ENCODE data around the gene PRDX6. TPM values are rescaled to one million over a fixed set of nuclear protein-coding genes. Genes with fewer than 3 reads are reported as not detected.

PRDX6 gene
- total RNA-seq, 1 donor from 2014 or later = 304 TPM

DNA sequence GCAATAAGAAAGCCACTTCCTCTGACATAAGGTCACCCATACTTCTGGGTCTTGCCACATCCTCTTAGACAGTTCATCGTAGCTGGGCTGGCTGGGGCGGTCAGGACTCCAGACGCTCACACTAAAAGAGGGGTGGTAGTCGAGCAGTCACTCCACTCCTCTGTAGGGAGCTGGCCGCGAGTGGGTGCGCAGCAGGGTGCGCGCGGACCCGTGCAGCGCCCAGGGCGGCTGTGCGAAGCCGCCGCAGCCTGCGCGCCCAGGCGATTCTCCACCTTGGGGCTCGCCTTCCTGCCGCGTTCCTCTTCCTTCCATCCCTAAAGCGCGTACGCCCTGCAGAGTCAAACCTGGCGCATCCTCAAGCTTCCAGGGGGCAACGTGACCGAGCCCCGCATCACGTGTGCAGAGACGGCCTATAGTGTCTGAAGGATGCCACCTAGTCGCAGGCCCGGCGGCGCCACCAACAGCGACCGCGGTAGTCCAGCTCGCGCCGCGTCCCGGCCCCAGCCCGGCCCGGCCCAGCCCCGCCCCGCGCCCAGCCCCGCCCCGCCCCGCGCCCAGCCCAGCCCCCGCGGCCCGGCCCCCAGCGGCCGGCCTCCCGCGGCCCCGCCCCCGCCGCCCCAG, 360 bp upstream of the PRDX6 start:
- peak overlapping the region; percentile 88 to 96 (median 90) for H3K4me3 ChIP-seq (ENCODE audit: low read length in 3 of 3)
- no peaks in the 10 kb centered on the region for H3K27me3 ChIP-seq (ENCODE audit: control insufficient read depth in 3 of 3, insufficient read depth in 3 of 3, low read length in 3 of 3)
- H3K4me1 ChIP-seq (ENCODE audit: control insufficient read depth in 3 of 3, insufficient read depth in 3 of 3, low read length in 3 of 3) = peaks cover 29 to 49% (median 48%) of the 10 kb centered on the region in 3 donors
- H3K9me3 ChIP-seq (ENCODE audit: control insufficient read depth in 3 of 3, low read length in 3 of 3) = no peaks in the 10 kb centered on the region
- peak overlapping the region; percentile 85 to 88 (median 87) for H3K9ac ChIP-seq (ENCODE audit: low read depth in 1 of 3, low read length in 3 of 3)
- peak overlapping the region; percentile 97 for H3K27ac ChIP-seq (ENCODE audit: low read depth, low read length)
- peaks cover 8 to 24% (median 8%) of the 10 kb centered on the region in 3 donors for H3K36me3 ChIP-seq (ENCODE audit: control insufficient read depth in 3 of 3, insufficient read depth in 3 of 3, low read length in 3 of 3)

DNA sequence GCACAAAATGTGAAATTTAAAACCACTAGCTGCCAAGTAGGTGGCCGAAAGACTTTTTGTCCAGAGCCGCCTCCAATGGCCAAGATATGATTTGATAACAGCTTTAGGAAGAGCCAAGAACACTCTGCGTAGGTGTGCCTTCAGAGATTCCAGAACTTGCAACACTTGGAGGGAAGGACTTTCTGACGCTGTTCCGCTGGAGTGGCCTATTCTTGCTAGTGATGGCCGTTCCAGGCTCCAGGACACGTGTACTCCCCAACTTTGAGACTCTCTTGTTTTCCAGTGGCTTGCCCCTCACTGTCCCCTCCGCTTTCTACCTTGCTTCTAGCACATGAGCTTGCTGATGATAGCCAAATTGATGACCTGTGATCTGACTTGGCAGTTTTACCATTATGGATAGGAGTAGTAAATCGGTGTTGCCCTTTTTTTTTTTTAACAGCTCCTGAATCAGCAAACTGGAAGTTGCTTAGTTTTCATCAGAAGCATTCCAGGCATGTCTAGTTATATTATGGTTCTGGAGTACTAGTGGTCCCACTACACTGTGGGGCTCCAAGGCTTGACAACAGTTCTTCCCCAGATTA, 1.0 kb downstream of the PRDX6 start:
- peak overlapping the region; percentile 90 to 95 (median 91) for H3K4me3 ChIP-seq (ENCODE audit: low read length in 3 of 3)
- peaks cover 29 to 49% (median 48%) of the 10 kb centered on the region in 3 donors for H3K4me1 ChIP-seq (ENCODE audit: control insufficient read depth in 3 of 3, insufficient read depth in 3 of 3, low read length in 3 of 3)
- H3K36me3 ChIP-seq (ENCODE audit: control insufficient read depth in 3 of 3, insufficient read depth in 3 of 3, low read length in 3 of 3) = peaks cover 22 to 38% (median 22%) of the 10 kb centered on the region in 3 donors
- H3K27ac ChIP-seq (ENCODE audit: low read depth, low read length) = peak overlapping the region; percentile 97
- peak overlapping the region; percentile 95 to 99 (median 97) for H3K9ac ChIP-seq (ENCODE audit: low read depth in 1 of 3, low read length in 3 of 3)
- H3K27me3 ChIP-seq (ENCODE audit: control insufficient read depth in 3 of 3, insufficient read depth in 3 of 3, low read length in 3 of 3) = no peaks in the 10 kb centered on the region
- no peaks in the 10 kb centered on the region for H3K9me3 ChIP-seq (ENCODE audit: control insufficient read depth in 3 of 3, low read length in 3 of 3)

DNA sequence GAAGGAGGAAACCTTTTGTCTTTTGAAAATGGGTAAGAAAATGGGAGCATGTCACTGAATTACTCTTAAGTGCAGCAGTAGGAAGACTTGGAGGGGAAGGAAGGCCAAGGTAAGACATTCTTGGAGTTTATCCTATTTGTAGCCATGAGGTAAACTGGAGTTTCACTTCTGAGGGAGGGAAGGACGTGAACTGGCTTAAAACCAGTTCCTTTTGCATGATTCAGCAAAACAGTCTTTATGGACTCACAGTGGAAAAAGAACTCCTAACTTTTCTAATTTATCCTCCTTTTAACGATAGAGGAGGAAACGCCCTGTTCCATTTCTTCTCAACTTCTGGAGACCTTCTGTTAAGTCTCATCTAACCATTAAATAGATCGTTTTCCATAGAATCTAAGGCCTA, 2.5 kb downstream of the PRDX6 start:
- peaks cover 30 to 50% (median 32%) of the 10 kb centered on the region in 3 donors for H3K36me3 ChIP-seq (ENCODE audit: control insufficient read depth in 3 of 3, insufficient read depth in 3 of 3, low read length in 3 of 3)

DNA sequence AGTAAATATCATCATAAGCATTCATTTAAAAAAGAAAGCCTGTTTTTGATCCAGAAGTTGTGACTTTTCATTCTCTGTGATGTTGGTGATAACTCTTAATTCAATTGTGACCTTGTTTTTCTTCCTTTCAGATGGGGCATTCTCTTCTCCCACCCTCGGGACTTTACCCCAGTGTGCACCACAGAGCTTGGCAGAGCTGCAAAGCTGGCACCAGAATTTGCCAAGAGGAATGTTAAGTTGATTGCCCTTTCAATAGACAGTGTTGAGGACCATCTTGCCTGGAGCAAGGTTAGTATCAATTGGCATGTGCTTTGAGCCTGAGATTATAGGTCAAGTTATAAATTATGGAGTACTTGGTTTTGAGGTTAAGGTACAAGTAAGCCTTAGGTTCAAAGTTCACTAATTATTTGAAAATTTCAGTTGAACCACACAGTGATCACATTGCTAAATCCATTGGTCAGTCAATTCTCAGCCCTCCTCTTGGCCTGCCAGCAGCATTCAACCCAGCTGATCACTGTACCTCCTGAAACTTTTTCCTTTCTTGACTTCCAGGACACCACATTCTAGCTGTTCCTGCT, 4.1 kb downstream of the PRDX6 start:
- Histone ChIP-seq H3K27ac (ENCODE audit: low read depth, low read length) (no peak overlapping the region), H3K4me3 (ENCODE audit: low read length in 3 of 3) (no peak overlapping the region), H3K9ac (ENCODE audit: low read depth in 1 of 3, low read length in 3 of 3) (no peak overlapping the region), H3K4me1 (ENCODE audit: control insufficient read depth in 3 of 3, insufficient read depth in 3 of 3, low read length in 3 of 3) (peaks cover 23 to 36% (median 35%) of the 10 kb centered on the region in 3 donors), H3K36me3 (ENCODE audit: control insufficient read depth in 3 of 3, insufficient read depth in 3 of 3, low read length in 3 of 3) (peaks cover 44 to 66% (median 49%) of the 10 kb centered on the region in 3 donors), H3K9me3 (ENCODE audit: control insufficient read depth in 3 of 3, low read length in 3 of 3) (no peaks in the 10 kb centered on the region), H3K27me3 (ENCODE audit: control insufficient read depth in 3 of 3, insufficient read depth in 3 of 3, low read length in 3 of 3) (no peaks in the 10 kb centered on the region)

More for the DNA sequence above, 2.5 kb downstream of the PRDX6 start:
- H3K27me3 ChIP-seq (ENCODE audit: control insufficient read depth in 3 of 3, insufficient read depth in 3 of 3, low read length in 3 of 3) = no peaks in the 10 kb centered on the region
- H3K4me1 ChIP-seq (ENCODE audit: control insufficient read depth in 3 of 3, insufficient read depth in 3 of 3, low read length in 3 of 3) = peaks cover 29 to 45% (median 44%) of the 10 kb centered on the region in 3 donors
- H3K9me3 ChIP-seq (ENCODE audit: control insufficient read depth in 3 of 3, low read length in 3 of 3) = no peaks in the 10 kb centered on the region
- peak overlapping the region; percentile 97 for H3K27ac ChIP-seq (ENCODE audit: low read depth, low read length)
- peak overlapping the region in 2 of 3 donors; percentile 4 to 97 for H3K9ac ChIP-seq (ENCODE audit: low read depth in 1 of 3, low read length in 3 of 3)
- peak overlapping the region in 2 of 3 donors; percentile 38 to 52 for H3K4me3 ChIP-seq (ENCODE audit: low read length in 3 of 3)

DNA sequence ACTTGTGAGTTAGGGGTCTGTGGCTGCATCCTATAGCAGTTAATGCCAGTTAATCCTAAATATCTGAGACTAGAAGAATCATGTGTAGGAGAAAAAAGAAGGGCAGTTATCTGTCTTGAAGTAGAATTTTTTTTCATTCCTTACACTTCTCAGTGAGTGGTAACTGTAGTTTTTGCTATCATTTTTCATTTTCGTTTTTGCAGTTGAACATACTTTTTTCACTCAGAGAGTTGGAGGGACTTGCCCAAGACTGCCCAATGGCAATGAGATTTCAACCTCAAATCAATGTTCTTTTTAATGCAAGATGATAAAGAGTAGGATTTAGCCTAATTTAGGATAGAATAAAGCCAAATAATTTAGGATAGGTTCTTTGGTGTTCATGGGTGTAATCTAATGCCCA, 5.5 kb downstream of the PRDX6 start:
- H3K9ac ChIP-seq (ENCODE audit: low read depth in 1 of 3, low read length in 3 of 3) = no peak overlapping the region
- no peaks in the 10 kb centered on the region for H3K27me3 ChIP-seq (ENCODE audit: control insufficient read depth in 3 of 3, insufficient read depth in 3 of 3, low read length in 3 of 3)
- peaks cover 53 to 80% (median 62%) of the 10 kb centered on the region in 3 donors for H3K36me3 ChIP-seq (ENCODE audit: control insufficient read depth in 3 of 3, insufficient read depth in 3 of 3, low read length in 3 of 3)
- no peak overlapping the region for H3K4me3 ChIP-seq (ENCODE audit: low read length in 3 of 3)
- no peak overlapping the region for H3K27ac ChIP-seq (ENCODE audit: low read depth, low read length)
- H3K9me3 ChIP-seq (ENCODE audit: control insufficient read depth in 3 of 3, low read length in 3 of 3) = no peaks in the 10 kb centered on the region
- H3K4me1 ChIP-seq (ENCODE audit: control insufficient read depth in 3 of 3, insufficient read depth in 3 of 3, low read length in 3 of 3) = peaks cover 23 to 36% (median 32%) of the 10 kb centered on the region in 3 donors

DNA sequence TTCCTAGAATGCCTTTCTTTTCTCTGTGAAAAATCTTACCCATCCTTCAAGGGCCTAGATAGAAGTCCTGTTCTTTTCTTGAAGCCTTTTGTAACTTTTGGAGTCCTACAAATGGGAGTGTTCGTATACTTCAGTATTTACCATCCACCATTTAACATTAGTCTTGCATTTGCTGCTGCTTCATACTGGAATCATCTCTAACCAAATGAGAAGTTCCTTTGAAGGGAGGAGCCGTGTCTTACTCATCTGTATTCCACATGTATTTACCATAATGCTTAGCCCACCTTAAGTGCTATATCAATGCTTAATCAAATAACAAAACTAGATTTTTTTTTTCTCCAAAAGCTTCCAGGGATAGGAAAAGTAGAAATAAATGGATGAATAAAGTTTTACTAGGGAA, 7.1 kb downstream of the PRDX6 start:
- H3K27me3 ChIP-seq (ENCODE audit: control insufficient read depth in 3 of 3, insufficient read depth in 3 of 3, low read length in 3 of 3) = no peaks in the 10 kb centered on the region
- peaks cover 10 to 20% (median 18%) of the 10 kb centered on the region in 3 donors for H3K4me1 ChIP-seq (ENCODE audit: control insufficient read depth in 3 of 3, insufficient read depth in 3 of 3, low read length in 3 of 3)
- no peak overlapping the region for H3K27ac ChIP-seq (ENCODE audit: low read depth, low read length)
- no peaks in the 10 kb centered on the region for H3K9me3 ChIP-seq (ENCODE audit: control insufficient read depth in 3 of 3, low read length in 3 of 3)
- no peak overlapping the region for H3K4me3 ChIP-seq (ENCODE audit: low read length in 3 of 3)
- H3K36me3 ChIP-seq (ENCODE audit: control insufficient read depth in 3 of 3, insufficient read depth in 3 of 3, low read length in 3 of 3) = peaks cover 63 to 93% (median 78%) of the 10 kb centered on the region in 3 donors
- H3K9ac ChIP-seq (ENCODE audit: low read depth in 1 of 3, low read length in 3 of 3) = no peak overlapping the region

DNA sequence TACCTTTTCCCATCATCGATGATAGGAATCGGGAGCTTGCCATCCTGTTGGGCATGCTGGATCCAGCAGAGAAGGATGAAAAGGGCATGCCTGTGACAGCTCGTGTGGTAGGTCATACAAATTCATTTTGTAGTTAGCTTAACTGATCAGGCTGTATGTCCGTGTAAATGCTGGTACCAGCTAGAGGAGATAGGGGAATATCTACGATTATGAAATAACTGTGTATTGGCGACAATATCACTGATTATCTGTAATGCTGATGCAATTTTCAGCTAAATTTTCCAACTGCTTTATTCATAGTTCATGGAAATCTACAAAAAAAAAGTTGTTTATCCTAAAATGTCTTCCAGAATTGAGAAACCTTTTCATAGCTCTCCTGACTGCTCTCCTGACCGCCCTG, 8.3 kb downstream of the PRDX6 start:
- Histone ChIP-seq H3K4me3 (ENCODE audit: low read length in 3 of 3) (no peak overlapping the region), H3K27me3 (ENCODE audit: control insufficient read depth in 3 of 3, insufficient read depth in 3 of 3, low read length in 3 of 3) (no peaks in the 10 kb centered on the region), H3K9ac (ENCODE audit: low read depth in 1 of 3, low read length in 3 of 3) (no peak overlapping the region), H3K9me3 (ENCODE audit: control insufficient read depth in 3 of 3, low read length in 3 of 3) (no peaks in the 10 kb centered on the region), H3K4me1 (ENCODE audit: control insufficient read depth in 3 of 3, insufficient read depth in 3 of 3, low read length in 3 of 3) (peaks cover 0 to 8% (median 7%) of the 10 kb centered on the region in 3 donors), H3K27ac (ENCODE audit: low read depth, low read length) (no peak overlapping the region), H3K36me3 (ENCODE audit: control insufficient read depth in 3 of 3, insufficient read depth in 3 of 3, low read length in 3 of 3) (peaks cover 69 to 89% (median 81%) of the 10 kb centered on the region in 3 donors)

DNA sequence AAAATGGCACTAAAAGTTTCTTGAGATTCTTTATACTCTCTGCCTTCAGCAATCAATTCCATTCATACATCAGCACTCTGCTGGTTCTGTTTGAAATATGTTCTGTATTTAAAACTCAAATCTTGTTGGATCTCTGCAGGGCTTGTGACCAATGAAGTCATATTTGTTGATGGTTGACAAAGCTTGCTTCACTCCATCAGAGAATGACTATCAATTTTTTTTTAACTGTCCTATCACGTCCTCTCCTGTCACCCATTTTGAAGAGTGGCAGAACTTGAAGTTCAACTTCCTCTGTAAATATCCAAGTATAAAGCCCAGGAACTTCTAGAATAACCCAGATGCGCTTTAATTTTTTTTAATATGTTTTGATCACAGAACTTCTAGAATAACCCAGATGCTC, 10.9 kb downstream of the PRDX6 start:
- no peaks in the 10 kb centered on the region for H3K4me1 ChIP-seq (ENCODE audit: control insufficient read depth in 3 of 3, insufficient read depth in 3 of 3, low read length in 3 of 3)
- H3K27ac ChIP-seq (ENCODE audit: low read depth, low read length) = no peak overlapping the region
- H3K9me3 ChIP-seq (ENCODE audit: control insufficient read depth in 3 of 3, low read length in 3 of 3) = no peaks in the 10 kb centered on the region
- H3K4me3 ChIP-seq (ENCODE audit: low read length in 3 of 3) = no peak overlapping the region
- H3K9ac ChIP-seq (ENCODE audit: low read depth in 1 of 3, low read length in 3 of 3) = no peak overlapping the region
- no peaks in the 10 kb centered on the region for H3K27me3 ChIP-seq (ENCODE audit: control insufficient read depth in 3 of 3, insufficient read depth in 3 of 3, low read length in 3 of 3)
- H3K36me3 ChIP-seq (ENCODE audit: control insufficient read depth in 3 of 3, insufficient read depth in 3 of 3, low read length in 3 of 3) = peaks cover 49 to 71% (median 62%) of the 10 kb centered on the region in 3 donors

DNA sequence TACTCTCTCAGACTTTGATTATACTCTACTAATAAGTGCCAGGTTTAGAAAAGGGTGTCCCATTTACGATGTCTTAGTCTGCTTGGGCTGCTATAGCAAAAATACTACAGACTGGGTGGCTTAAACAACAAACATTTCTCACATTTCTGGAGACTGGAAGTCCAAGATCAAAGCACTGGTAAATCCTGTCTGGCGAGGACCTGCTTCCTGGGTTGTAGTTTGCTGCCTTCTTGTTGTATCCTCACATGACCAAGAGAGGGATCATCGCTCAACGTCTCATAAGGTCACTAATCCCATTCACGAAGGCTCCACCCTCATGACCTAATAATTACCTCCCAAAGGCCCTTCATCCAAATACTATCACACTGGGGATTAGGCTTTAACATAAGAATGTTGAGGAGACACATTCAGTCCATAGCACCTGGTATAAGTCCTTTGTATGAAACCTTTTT, 12.0 kb downstream of the PRDX6 start:
- Histone ChIP-seq H3K36me3 (ENCODE audit: control insufficient read depth in 3 of 3, insufficient read depth in 3 of 3, low read length in 3 of 3) (peaks cover 41 to 62% (median 55%) of the 10 kb centered on the region in 3 donors), H3K9me3 (ENCODE audit: control insufficient read depth in 3 of 3, low read length in 3 of 3) (no peaks in the 10 kb centered on the region)

DNA sequence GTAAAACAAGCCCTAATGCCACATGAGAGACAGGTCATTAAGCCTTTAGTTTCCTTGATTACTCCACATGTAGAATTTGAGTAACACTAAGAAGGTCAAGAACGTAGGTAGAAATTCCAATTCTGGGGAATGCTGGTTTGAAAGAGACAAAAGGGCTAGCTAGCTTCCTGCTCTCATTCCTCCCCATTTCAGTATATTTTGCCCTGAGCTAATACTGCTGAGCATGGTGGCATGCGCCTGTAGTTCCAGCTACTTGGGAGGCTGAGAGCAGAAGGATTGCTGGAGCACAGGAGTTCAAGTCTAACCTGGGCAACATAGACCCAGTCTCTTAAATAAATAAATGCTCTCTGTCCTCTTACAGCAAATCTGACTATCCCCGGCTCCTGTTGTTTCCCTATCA, 12.8 kb downstream of the PRDX6 start:
- Histone ChIP-seq H3K27ac (ENCODE audit: low read depth, low read length) (no peak overlapping the region), H3K9ac (ENCODE audit: low read depth in 1 of 3, low read length in 3 of 3) (no peak overlapping the region)

More for the DNA sequence above, 12.0 kb downstream of the PRDX6 start:
- H3K27me3 ChIP-seq (ENCODE audit: control insufficient read depth in 3 of 3, insufficient read depth in 3 of 3, low read length in 3 of 3) = no peaks in the 10 kb centered on the region
- H3K4me1 ChIP-seq (ENCODE audit: control insufficient read depth in 3 of 3, insufficient read depth in 3 of 3, low read length in 3 of 3) = no peaks in the 10 kb centered on the region
- no peak overlapping the region for H3K4me3 ChIP-seq (ENCODE audit: low read length in 3 of 3)
- no peak overlapping the region for H3K9ac ChIP-seq (ENCODE audit: low read depth in 1 of 3, low read length in 3 of 3)
- no peak overlapping the region for H3K27ac ChIP-seq (ENCODE audit: low read depth, low read length)

More for the DNA sequence above, 12.8 kb downstream of the PRDX6 start:
- Histone ChIP-seq H3K36me3 (ENCODE audit: control insufficient read depth in 3 of 3, insufficient read depth in 3 of 3, low read length in 3 of 3) (peaks cover 38 to 54% (median 47%) of the 10 kb centered on the region in 3 donors), H3K9me3 (ENCODE audit: control insufficient read depth in 3 of 3, low read length in 3 of 3) (no peaks in the 10 kb centered on the region), H3K4me3 (ENCODE audit: low read length in 3 of 3) (no peak overlapping the region), H3K4me1 (ENCODE audit: control insufficient read depth in 3 of 3, insufficient read depth in 3 of 3, low read length in 3 of 3) (no peaks in the 10 kb centered on the region), H3K27me3 (ENCODE audit: control insufficient read depth in 3 of 3, insufficient read depth in 3 of 3, low read length in 3 of 3) (no peaks in the 10 kb centered on the region)
